ENCODE data around the gene ANKRD6.

ANKRD6 gene

GRCh38 chr6:89566930-89567629, 134.1 kb downstream of the ANKRD6 start:
- DNase-seq = no peak

- no peak for DNase-seq
Measured at GRCh38 chr6:89567630-89568390, 134.9 kb downstream of the ANKRD6 start.

DNA sequence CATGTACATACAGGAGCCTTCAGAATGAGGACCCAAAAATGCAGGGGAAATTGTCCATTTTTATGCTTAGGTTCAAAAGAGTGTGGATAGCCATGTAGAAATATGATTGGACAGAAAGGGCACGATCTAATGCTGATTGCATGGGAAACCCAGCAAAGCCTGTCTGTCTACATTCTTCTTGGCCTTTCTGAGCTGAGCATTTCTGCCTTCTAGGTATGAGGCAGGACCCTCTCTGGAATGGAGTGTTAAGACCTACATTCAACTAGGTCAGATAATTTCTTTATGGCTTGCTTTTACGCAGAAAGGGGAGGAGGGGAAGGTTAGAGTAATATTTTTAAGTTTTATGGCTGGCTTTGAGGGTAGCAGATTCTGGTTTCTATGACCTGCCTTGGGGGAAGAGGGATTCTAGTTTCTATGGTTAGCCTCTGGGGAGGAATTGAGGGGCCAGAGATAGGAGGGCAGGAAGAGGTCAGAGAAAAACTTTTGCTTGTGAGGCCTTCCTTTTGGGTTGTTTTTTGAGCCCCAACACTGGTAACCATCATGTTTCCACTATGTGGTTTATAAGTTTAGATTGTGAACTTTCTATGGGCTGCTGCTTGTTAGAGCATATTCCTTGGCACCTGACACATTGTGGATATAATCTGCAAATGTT, 142.1 kb downstream of the ANKRD6 start:
- no peak for DNase-seq

DNA sequence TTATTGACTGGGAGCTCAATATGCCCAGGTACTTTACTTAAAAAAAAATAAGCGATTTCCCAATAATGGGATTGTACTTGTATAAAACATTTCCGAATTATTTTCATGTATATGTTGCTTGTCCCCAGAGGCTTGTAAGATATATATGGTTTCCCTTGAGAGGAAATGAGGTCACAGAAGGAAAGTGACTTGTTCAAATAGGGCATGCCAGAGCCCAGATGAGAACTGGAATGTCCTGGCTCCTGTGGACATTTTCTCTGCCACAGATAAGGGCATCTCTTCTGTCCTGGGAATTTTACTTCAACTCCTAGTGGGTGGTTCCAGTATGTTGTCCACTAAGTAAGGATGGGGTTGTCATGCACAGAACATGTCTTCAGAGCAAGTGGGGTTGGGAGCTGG, 142.6 kb downstream of the ANKRD6 start:
- no peak for DNase-seq

DNA sequence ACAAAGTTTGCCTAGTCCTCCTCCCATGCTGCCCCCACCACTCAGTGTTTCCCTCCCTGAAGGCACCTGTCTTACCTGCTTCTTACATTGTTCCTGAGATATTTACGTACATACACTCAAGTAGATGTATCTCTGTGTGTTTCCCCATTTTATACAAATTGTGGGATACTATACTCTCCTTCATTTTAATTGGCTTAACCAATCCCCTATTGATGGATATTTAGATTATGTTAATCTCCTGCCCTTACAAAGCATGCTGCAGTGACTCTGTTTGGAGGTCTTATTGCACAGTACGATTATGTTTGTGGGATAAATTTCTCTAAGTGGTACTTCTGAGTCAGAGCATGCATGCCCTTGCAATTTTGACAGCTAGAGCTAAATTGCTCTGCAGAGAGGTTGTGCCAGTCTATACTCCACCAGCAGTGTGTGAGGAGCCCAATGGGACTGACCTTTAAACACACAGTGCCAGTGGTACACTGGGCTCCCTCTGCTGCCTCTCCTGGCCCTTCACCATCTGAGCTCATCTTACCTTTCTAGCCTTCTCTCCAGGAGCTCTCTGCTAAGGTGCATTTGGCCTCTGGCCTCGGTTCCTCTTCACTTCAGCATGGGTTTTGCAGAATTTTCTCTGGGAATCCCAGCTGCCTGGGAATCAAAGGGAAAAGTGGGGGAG, 148.2 kb downstream of the ANKRD6 start:
- no peak for DNase-seq

- DNase-seq = no peak
Measured at GRCh38 chr6:89581689-89582088, 148.7 kb downstream of the ANKRD6 start.

DNA sequence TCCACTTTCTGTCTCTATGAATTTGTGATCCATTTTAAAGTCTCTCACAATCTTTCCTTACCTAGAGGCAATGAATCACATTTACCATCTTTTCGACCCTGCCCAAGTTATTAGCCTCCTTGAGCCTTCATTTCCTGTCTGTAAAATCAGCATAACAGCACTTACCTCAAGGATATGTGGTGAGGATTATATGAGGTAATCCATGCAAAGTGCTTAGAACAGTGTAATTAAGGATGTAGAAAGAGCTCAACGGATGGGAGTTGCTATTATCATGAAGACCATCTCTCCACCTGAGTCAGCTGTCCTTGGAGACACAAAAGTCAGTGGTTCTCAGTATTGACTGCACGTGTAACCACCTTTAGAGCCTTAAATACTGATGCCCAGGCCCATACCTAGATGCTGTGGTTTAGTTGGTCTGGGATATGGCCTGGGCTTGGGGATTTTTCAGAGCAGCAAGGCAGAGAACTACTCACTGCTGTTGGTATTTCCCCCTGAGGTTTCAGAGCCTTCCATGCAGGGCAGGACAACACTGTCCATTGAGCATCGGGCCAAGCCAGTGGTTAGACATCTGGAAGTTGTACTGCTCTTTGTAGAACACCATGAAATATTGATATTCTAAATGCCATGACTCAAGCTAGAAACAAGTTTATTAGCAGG, 149.8 kb downstream of the ANKRD6 start:
- DNase-seq = no peak

DNA sequence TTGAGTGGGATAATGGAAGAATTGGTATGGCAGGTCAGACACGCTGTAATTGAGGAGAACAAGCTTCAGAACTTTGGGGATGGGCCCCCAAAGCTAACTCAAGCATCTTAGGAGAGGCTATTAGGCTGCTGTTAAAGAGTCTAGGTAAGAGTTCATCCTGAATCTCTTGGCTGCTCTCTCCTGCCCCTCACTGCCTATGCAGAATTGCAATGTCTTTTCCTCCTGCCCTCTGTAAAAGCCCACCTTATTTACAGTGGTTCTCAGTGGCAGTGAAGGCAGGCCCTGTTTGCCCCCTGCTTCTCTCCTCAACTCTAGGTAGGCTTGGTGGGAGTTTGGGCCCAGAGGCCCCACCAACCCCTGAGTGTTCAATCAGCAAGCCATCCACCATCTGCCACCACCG, 150.6 kb downstream of the ANKRD6 start:
- DNase-seq = no peak

GRCh38 chr6:89584539-89584938, 151.6 kb downstream of the ANKRD6 start:
- DNase-seq = no peak

- no peak for DNase-seq
Measured at GRCh38 chr6:89585154-89585553, 152.2 kb downstream of the ANKRD6 start.

GRCh38 chr6:89589297-89590025, 156.5 kb downstream of the ANKRD6 start:
- DNase-seq = no peak

DNA sequence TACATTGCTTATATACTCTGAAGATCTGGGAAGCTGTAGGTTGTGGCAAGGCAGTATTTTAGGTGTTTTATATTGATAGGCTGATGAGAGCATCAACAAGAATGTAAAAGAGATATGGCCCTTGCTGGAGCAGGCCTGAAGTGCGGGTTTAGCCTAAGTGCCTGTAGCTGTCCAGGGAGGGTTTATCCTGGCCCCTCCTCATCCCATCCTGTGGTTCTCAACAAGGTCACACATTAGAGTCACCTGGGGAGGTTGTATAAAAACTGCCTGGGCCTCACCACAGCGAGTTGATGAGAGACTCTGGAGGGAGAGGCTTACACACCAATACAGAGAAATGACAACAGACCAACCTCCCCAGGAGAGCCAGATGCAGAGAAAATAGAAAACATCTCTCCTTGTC, 157.2 kb downstream of the ANKRD6 start:
- DNase-seq = no peak

DNA sequence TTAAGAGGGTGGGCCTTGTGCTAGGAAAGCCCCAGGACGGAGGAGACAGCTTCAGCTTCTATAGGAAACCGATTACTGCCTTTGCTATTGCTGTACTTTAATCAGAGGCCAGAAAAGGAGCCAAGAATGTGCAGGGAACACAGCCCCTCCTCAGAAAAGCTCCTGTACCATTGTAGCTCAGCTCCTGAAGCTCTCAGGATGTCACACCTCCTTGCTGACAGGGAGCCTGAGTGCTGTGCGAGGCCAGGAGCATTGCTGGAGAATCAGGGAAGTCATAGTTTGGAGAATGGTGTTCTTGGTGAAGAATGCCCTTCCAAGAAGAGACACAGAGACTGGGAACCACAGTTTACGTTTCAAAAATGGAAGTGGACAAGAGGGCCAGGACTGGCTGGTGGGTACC, 158.8 kb downstream of the ANKRD6 start:
- DNase-seq = no peak

GRCh38 chr6:89596056-89596455, 163.1 kb downstream of the ANKRD6 start:
- peak in 1 of 6 experiments; percentile 9 for DNase-seq

DNA sequence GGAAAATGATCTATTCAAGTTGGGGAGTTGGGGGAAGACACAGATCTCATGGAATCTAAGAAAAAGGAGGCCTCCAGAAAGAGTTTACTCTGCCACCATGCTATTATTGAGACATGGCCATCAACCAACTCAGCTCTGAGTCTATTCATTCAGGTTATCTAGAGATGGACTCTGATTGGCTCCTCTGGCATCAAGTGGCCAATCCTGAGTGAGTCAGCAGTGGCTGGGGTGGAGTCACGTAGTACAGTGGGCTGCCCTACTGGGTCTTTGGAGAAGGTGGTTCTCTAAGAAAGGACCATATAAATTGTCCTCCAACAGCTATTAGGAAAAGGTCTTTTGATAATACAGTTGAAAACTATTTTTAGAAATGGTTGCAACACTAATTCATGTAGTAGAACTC, 163.5 kb downstream of the ANKRD6 start:
- DNase-seq = no peak

- no peak for DNase-seq
Measured at GRCh38 chr6:89597372-89597771, 164.4 kb downstream of the ANKRD6 start.

DNA sequence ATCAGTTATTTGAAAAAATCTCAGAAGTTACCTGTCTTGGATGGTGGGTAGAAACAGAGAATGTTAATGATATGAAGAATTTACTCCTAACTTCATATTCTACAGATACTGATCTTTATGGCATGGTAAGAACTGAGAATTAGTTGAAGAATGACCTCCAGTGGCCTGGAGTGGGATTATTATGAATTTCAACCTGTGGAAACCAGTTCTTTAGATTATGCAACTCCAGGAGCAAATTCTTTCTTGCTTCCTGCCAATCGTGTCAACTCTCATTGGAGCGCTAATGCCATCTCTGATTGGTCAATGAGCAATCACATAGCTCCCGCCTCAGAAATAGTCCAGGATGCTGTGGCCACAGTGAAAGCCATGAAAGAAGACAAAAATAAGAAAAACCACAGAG, 165.0 kb downstream of the ANKRD6 start:
- DNase-seq = no peak

DNA sequence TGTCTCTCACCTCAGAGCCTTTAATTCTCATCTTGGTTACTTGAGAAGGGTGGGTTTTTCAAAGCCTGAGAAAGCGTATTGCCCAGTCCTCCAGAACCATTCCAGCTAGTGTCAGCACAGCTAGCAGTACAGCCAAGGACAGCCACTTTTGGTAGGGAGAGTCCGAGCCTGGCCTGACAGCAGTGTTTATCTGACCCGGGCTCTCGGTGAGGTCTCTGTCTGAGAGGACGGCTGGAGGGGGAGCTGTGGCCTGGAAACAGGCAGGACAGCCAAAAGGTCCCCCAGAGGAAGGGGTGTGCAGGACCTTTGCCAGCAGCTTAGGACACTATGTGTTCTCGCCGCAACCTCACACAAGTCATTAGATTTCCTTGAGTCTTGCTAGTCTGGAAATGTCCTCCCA, 166.8 kb downstream of the ANKRD6 start:
- no peak for DNase-seq

- no peak for DNase-seq
Measured at GRCh38 chr6:89602166-89602565, 169.2 kb downstream of the ANKRD6 start.

- no peak for DNase-seq
Measured at GRCh38 chr6:89604653-89605052, 171.7 kb downstream of the ANKRD6 start.

GRCh38 chr6:89605861-89606260, 172.9 kb downstream of the ANKRD6 start:
- DNase-seq = no peak

GRCh38 chr6:89610149-89610642, 177.2 kb downstream of the ANKRD6 start:
- peak; percentile 48 to 76 (median 60) for DNase-seq
